GM10847 (cell line): ENCODE results near the gene INKA2.

Experiments
- POLR2A ChIP-seq: IDR thresholded peaks from 2 replicates; pipeline ENCODE4 v1.6.1; 2011; ENCODE audit not compliant: insufficient read length; ENCODE audit errors: extremely low read depth

The INKA2 gene

DNA sequence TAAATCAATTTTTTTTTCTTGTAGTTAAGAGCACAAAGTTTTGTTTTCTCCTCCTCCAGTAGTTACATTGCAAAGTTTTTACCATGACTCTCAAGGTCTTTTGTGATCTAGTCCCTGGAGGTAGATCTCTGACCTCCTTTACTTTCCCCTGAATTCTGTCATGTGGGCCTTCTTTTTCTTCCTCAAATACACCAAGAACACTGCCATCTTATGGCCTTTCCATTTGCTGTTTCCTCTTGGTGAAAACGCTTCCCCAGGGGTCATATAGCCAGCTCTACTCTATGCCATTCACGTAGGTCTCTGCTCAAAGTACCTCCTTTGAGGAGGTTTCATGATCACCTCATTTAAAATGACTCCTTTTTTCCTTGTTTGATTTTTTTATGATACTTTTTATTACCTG is 19.2 kb upstream of the INKA2 start:
- no peak for TF ChIP-seq POLR2A

DNA sequence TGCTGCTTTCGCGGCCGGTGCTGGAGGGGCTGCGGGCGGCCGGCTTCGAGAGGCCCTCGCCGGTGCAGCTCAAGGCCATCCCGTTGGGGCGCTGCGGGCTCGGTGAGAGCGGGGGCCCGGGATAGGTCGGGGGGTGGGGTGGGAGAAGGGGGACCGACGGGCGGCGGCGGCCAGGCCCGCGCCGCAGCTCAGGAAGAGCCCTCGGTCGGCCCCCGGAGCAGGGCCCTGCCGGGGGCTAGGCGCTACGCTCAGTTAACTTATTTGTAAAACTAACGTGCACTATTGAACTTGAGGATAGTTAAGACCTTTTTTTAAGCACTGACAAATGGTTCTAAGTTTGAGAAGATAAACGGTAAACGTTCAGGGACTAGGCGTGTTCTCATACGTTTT is 16.9 kb upstream of the INKA2 start:
- no peak for TF ChIP-seq POLR2A

DNA sequence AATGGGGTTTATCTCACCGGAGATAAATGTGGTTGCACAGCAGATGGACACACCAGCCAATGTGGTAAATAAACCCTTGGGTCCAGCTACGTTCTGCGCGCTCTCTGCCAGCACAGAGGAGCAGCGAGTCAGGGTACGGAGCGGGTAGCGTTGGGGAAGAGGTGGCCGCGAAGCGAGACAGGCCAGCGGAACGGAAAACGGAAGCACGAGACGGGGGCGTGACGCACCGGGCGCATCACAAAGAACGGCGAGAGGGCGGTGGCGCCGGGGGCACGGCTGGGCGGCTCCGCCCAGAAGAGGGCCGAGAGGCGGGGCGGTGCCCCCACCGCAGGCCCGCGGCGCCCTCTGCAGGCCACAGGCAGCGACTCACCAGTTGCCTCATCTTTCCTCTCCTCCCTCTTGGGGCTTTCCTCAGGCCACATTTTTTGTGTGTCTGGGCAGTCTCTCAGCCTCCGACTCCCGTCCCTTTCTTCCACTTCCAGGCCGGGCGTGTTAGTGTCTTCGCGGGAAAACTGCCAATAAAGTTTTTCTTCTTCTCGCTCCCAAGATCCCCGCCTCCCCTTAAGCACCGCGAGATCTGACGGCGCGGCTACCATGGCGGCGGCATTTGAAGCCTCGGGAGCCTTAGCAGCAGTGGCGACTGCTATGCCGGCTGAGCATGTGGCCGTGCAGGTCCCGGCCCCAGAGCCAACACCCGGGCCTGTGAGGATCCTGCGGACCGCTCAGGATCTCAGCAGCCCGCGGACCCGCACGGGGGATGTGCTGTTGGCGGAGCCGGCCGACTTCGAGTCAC is 16.3 kb upstream of the INKA2 start, which contains the start of gene DDX20:
Gene DDX20, plus strand, starts transcription at position 571 of the 793 bp plus-strand sequence. Its CDS starts 24 bp downstream, at position 595.
- TF ChIP-seq POLR2A, result peak; percentile 85

DNA sequence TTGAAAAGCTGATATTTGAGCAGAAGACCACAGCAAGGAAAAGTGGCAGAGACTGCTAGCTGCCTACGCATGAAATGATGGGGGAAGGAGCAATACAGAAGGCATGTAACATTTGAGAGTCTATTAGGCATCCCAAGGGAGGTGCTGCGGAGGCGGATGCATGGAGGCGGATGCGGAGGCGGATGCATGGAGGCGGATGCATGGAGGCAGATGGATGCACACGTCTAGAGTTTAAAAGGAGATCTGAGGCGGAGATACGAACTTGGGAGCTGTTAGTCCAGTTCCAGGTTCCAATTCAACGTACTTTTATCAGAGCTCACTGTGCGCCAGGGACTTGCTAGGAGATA is 15.8 kb upstream of the INKA2 start:
- TF ChIP-seq POLR2A, result no peak

DNA sequence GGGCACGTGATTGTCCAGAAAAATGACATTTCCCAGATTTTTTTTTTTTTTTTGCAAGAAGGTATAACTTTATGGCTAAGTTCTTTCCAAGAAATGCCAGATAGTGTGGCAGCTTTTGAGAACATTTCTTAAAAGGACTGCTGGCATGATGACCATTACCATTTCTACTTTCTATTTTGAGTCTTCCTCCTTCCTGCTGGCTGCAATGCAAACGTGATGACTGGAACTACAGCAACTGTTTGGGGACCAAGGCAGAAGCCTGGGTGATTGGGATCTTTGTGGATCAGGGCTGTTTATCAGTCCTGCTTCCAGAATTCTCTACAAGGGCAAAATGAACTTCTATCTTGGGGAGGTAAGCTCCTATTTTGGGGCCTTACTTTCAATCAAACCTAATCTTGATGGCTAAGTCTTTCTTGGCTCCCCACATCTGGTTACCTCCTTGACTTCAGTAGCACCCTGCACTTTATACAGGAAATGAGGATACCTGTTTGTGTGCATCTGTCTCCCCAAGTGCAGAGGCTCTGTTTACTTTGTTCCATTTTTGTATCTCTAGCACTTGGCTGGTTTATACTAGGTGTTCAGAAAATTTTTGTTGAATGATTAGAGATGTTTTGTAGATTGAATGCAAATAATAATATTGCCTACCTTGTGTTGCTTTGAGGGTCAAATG is 12.8 kb upstream of the INKA2 start:
- TF ChIP-seq POLR2A, result no peak

DNA sequence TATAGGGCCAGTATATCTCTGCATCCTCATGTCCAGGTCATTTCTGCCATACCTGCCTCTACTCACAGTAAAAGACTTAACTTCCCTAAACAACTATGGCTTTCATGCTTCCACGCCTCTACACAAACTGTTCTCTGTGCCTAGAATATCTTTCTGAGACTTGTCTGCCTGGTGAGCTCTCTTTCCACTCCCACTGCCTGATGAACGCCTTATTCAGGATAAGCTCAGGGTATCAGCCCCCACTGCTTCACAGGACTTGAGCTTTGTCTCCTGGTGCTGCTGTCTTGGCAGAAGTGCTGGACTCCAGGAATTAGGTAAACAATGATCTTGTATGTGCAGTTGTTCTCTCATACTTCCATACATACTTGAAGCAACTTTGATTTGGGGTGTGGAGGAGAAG is 11.7 kb upstream of the INKA2 start:
- no peak for TF ChIP-seq POLR2A

DNA sequence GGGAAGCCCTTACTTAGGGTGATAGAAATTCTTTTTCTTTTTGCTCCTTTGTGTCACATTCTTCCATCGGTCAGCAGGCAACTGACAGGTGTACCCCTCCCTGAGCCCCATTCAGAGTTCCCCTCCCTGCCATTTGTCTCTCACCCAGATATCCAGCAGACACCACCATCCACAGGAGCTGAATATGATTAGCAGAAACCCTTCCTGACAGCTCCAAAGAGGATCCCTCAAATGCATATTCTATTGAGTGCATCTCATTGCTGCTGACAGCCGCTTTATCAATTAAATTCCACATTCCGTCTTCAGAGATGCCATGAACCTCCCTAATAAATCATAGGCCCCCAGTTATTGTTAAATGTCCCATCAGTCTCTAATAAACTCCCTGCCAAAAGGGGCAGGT is 10.4 kb upstream of the INKA2 start:
- TF ChIP-seq POLR2A, result no peak

DNA sequence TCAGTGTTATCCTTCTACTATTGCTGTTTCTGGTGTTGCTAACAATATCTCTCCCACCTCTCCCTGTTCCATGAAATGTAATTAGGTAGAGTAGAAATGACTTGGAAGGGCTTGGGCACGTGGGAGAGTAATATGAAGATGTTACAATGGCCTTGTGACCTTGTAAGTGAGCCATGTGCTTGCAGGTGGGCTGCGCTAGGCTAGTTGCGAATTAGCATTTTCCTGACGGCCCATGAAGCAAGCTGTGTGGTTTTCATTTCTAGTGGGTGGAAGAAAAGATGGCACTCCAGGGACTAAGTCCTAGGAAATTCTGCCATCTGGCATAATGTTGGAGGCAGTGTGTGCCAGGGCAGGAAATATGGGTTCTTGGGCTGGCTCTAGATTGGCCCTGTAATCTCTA is 8.8 kb upstream of the INKA2 start:
- no peak for TF ChIP-seq POLR2A

DNA sequence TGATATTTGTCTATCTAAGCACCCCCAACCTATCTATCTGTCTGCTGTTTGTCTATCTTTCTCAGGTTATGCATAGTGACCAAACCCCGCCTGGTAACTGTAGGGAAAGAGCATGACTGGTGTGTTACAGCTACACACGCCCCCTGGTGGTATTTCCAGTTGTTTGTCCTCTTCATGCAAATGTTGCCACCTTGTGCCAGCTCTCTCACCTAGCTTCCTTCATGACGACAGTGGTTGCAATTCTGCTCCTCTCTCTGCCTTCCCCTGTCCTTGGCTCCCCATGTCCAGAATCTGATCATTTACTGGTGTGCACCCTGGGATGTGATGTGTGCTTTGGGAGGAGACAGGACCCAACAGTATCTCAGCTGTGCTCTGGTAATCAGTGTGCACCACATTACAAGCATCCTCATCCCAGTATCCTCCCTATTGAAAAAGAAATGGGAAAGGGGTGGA is 8.1 kb upstream of the INKA2 start:
- TF ChIP-seq POLR2A, result no peak

DNA sequence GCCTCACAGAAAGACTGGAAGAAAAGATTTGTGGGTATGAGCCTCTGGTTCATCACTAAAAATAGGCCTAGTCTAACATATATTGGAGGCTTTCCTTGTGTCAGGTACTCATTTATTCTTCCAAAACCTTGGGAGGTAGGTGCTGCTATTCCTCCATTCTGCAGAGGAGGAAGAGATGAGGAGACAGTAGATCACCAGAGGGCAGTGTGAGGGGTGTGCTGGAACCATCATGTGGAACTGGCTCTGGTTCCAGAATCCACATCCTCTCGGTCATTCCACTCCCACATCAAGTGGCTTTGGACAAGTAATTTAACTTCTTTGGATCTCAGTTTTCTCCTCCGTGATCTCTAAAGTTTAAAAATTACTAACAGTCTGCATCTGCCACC is 7.4 kb upstream of the INKA2 start:
- no peak for TF ChIP-seq POLR2A

DNA sequence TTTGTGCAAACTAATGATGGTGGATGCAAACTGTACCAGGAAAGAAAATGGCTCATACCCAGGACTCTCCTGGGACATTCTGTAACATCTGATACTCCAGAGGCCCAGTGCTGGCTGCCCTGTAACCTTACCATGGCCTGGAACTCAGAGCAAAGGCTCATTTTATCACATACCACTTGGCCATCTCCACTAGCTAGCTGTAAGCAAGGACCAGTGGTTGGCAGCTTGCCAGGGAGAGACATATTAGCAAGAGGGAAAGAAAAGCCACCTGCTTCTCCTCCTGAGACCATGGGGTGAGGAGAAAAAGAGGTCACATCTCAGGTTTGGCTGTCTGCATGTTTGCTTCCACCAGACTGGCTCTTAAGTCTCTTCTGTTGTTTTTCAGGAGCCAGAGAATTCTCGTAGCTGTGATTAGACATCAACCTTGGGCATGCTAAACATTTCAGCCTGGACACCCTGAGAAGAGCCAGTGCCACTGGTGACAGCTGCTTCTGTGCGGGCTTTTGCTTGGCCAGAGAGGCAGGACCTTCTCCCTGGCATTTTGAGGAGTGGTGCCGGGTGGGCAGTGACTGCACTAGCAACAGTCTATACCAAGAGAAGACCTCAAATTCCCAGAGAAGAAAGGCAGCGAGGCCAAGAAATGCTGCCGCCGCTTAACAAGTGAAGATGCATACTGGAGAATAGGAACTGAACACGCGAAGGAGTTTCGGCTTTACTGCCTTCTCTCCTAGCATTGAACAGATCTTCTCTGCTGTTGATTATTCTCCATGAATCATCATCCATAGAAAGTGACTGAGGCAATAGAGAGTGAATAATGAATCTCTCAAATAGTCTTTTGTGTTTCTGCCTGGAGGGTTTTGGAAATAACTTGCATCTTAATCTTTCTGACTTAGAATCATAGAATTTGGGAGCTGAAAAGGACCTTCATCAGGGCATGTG is 6.7 kb upstream of the INKA2 start:
- TF ChIP-seq POLR2A, result no peak

DNA sequence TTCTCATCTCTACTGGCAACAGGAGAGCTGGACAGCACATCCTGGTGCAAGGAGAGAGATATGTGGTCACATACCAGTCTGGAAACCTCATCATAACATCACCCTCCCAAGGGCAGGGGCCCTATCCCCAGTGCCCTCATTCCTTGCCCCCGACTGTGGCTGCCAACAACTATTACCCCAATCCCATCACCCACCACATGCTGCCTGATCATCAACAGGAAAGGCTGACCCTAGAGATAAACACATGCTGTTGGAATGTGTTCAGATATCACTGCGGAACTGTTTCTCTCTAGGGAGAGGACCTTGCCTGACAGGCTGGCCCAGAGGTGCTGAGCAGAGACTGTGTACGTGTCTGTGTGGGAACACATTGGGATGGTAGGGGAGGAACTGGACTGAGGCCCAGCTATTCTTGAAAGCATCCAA is 4.5 kb upstream of the INKA2 start:
- TF ChIP-seq POLR2A, result no peak

DNA sequence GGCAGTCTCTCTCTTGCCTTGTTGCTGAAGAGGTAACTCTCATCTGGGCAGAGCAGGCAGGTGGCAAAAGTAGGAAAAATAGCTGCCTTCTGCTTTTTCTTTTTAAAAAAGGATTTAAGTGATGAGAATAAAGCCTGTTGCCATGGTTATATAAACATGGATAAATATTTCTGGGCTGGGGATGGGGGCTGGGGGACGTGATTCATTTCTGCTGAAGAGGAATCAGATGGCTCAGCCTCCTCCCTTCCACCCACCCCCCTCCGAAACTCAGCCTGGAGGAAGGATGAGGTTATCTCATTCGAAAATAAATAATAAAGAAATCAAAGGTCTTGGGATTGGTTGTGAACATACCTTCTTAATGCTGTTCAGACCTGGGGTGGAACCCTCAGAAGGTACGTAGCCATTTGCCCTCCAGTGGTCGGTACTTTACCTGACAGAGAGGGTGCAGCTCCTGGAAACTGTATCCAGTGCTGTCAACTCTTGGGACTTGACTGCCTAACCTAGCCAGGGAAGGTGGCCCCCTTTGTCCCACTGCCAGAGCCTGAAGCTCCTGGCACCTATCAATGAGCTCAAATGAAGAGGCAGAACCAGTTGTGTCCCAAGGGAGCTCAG is 3.8 kb upstream of the INKA2 start:
- no peak for TF ChIP-seq POLR2A

DNA sequence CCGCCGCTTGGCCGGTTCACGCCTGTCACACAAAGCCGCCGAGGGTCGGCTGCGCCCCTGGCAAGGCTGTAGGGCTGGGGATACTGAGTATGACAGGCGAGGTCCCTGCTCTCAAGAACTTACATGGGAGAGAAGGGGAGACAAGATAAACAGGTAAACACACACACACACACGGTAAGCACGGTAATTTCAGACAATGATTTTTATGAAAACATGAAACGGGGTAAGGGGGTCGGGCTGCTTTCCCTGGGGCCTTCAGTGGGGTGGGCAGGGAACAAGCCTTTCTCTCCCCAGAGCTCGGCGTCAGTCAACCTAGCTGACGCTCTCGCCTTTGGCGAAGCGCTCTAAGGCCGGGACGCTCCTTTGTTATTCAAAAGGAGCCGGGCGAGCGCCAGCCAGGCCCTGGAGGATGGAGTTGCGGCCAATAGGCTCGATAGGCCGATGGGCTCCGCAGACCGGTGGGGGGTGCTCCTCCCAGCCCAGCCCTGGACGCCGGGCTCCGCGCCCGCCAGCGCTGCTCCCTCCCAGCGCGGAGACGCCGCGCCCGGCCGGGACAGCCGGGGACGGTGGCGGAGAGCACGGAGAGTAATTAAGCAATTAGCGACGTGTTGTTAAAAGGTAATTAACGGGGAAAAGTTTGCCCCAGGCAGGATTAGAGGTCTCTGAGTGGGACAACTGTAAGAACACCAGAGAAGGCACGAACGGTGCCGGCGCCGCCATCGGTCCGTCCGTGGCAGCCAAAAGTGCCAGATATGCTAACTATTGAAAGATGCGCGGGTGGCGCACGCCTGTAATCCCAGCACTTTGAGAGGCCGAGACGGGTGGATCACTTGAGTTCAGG is 950 bp upstream of the INKA2 start:
- no peak for TF ChIP-seq POLR2A
